Measurements from ENCODE around the gene FEM1C. TPM values are rescaled to one million over a fixed set of nuclear protein-coding genes. Genes with fewer than 3 reads are reported as not detected.
A peak's percentile ranks its signal among the peaks of the same experiment; 100 is the strongest.

The FEM1C gene
- total and polyA plus RNA-seq, 2 of the 4 experiments (the other 2 are of a cell fraction) = 6.3 to 21.5 TPM

DNA sequence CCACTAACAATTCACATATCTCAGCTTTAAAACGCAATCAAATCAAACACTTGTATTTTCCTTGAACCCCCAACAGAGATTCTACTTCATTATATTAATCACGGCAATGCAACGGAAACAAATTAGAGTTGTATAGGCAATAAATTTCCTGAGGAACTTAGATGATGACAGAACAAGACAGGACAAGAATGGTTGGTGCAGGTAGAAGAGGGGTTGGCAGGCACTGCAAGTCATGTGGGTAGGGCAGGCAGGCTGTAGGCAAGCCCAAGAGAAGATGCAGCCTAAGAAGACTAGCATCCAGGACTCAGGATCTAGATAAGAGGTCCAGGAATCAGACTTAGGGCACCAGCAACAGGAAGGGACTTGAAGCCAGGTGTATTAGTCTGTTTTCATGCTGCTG is 16.6 kb upstream of the FEM1C start:
- H2BK5ac ChIP-seq (ENCODE audit: low read depth, low read length, poor library complexity, severe bottlenecking) = no peak overlapping the region
- peak overlapping the region; percentile 35; the same call in 1 of the 2 replicates for H3K4ac ChIP-seq (ENCODE audit: low read depth, low read length)
- H2BK20ac ChIP-seq (ENCODE audit: low read depth, low read length) = no peak overlapping the region
- H3K4me3 ChIP-seq (ENCODE audit: insufficient read depth, low read depth, low read length) = no peak overlapping the region
- peaks cover 9% of the 10 kb centered on the region for H3K4me1 ChIP-seq (ENCODE audit: control insufficient read depth, insufficient read depth, low read length)
- no peak overlapping the region for H2AFZ ChIP-seq (replicated peaks; ENCODE audit: low read length, poor library complexity)
- no peaks in the 10 kb centered on the region for H3K36me3 ChIP-seq (ENCODE audit: control insufficient read depth, insufficient read depth, low read length)
- no CpG with 5 or more reads among the region's 3 CpGs for whole genome bisulfite sequencing, 2 experiments (ENCODE audit: extremely low coverage in 2 of 2, insufficient read length in 1 of 2)
- H4K91ac ChIP-seq (ENCODE audit: insufficient read depth, low read depth, low read length) = no peak overlapping the region
- H2BK120ac ChIP-seq (ENCODE audit: low read depth, low read length) = no peak overlapping the region
- no peak overlapping the region for H4K5ac ChIP-seq (ENCODE audit: low read depth, low read length)
- no peak overlapping the region for H2AK9ac ChIP-seq (replicated peaks; ENCODE audit: low read depth, low read length, poor library complexity)
- dilution Hi-C loops (cut with HindIII; ENCODE audit: low sequenced_read_pairs, unreplicated experiment) (no loop called here), intact Hi-C loops (cut with micrococcal nuclease) (no loop called here), in situ Hi-C loops (cut with MboI; ENCODE audit: low sequenced_read_pairs) (no loop called here)
- no peaks in the 10 kb centered on the region for H3K27me3 ChIP-seq (ENCODE audit: control insufficient read depth, insufficient read depth, low read length)
- no peak overlapping the region for H3K18ac ChIP-seq (ENCODE audit: low read depth, low read length)
- DNase-seq (no peak), ATAC-seq (ENCODE audit: low read depth) (no peak)
- no peak overlapping the region for H3K9ac ChIP-seq (ENCODE audit: low read depth, low read length)
- no peaks in the 10 kb centered on the region for H4K20me1 ChIP-seq (ENCODE audit: insufficient read depth, low read length)
- no peak overlapping the region for H3K56ac ChIP-seq (ENCODE audit: extremely low read depth, insufficient read depth, low read length)
- H3K4me2 ChIP-seq (ENCODE audit: low read depth, low read length) = no peak overlapping the region
- H4K8ac ChIP-seq (ENCODE audit: low read depth in 2 of 2, low read length in 2 of 2) = no peak overlapping the region
- H3K27ac ChIP-seq (ENCODE audit: insufficient read depth, low read length) = no peak overlapping the region
- BruUV-seq (replicated peaks) = no TSS peak
- TF ChIP-seq CHD1 (IDR thresholded peaks at IDR 0.05; ENCODE audit: low read depth, low read length) (no peak), FOS (IDR thresholded peaks at IDR 0.05; ENCODE audit: low read depth, low read length) (no peak), RAD21 (IDR thresholded peaks at IDR 0.05; ENCODE audit: low read length) (no peak), POLR2A (IDR thresholded peaks at IDR 0.05; ENCODE audit: low read depth, low read length) (no peak), BHLHE40 (IDR thresholded peaks at IDR 0.05; ENCODE audit: low read depth, low read length) (no peak), MAFK (IDR thresholded peaks at IDR 0.05; ENCODE audit: low read depth, low read length) (no peak)
- no peaks in the 10 kb centered on the region for H3K79me1 ChIP-seq (ENCODE audit: low read depth in 1 of 2, low read length in 2 of 2)
- H3K9me3 ChIP-seq (ENCODE audit: control insufficient read depth, insufficient read depth, low read length) = no peaks in the 10 kb centered on the region
- H2AK5ac ChIP-seq (ENCODE audit: low read depth, low read length) = 0 out of 2 replicates have a peak overlapping the region, but pooled peaks have one; percentile 56
- no peak overlapping the region for H3K23ac ChIP-seq (ENCODE audit: low read depth, low read length)
- H2BK15ac ChIP-seq (ENCODE audit: low read depth, low read length) = peak overlapping the region; percentile 88; the same call in 2 of the 3 replicates
- ChIA-PET POLR2A (ENCODE audit: unreplicated experiment) (no interaction called here), CTCF (no interaction called here)
- peaks cover 7% of the 10 kb centered on the region for H3K9me1 ChIP-seq (ENCODE audit: insufficient read depth, low read length)
- H3K14ac ChIP-seq (replicated peaks; ENCODE audit: low read depth, low read length) = no peak overlapping the region
